T-helper 17 cell (primary cell): ENCODE results near the gene ELOVL2. TPM values are rescaled to one million over a fixed set of nuclear protein-coding genes. Genes with fewer than 3 reads are reported as not detected.
"Not testable (repeated sequence)": the region's sequence is repeated elsewhere in the genome, so short reads cannot be mapped to it uniquely, and the experiment has no call there.

ENCODE experiments used
- ATAC-seq: fragments of 150-1000 bp; cut with Tn5 transposase; 2 replicates; pipeline ENCODE4 v1.10.0; 2021; ENCODE audit warnings: mild to moderate bottlenecking, moderate library complexity
- DNase-seq, 3 donors: peaks; one replicate each; pipeline versions ENCODE4 v3.0.0 to v3.0.0-alpha.2; 2020 to 2021
- H3K9me3 ChIP-seq: one replicate; pipeline ENCODE4 v1.7.0; 2013; ENCODE audit warnings: low read length, mild to moderate bottlenecking; ENCODE audit not compliant: control insufficient read depth, poor library complexity, severe bottlenecking
- H3K27ac Mint-ChIP-seq: one replicate; pipeline ENCODE4 v1.8.0; 2022; ENCODE audit warnings: mild to moderate bottlenecking, moderate library complexity, mixed read lengths
- H3K27me3 Mint-ChIP-seq: one replicate; pipeline ENCODE4 v1.8.0; 2022; ENCODE audit warnings: mixed read lengths
- H3K36me3 Mint-ChIP-seq: one replicate; pipeline ENCODE4 v1.8.0; 2022; ENCODE audit warnings: low read depth, mixed read lengths
- H3K4me1 Mint-ChIP-seq: one replicate; pipeline ENCODE4 v1.8.0; 2022; ENCODE audit warnings: mild to moderate bottlenecking, mixed read lengths
- H3K4me3 Mint-ChIP-seq: one replicate; pipeline ENCODE4 v1.8.0; 2022; ENCODE audit warnings: mild to moderate bottlenecking, moderate library complexity, mixed read lengths
- total RNA-seq, 4 donors: library from RNA in 2 of 4; stranded (reverse) in 2 of 4; gene quantifications; one replicate each; pipeline ENCODE4 v1.2.3 and lab custom pipeline; 2022 to 2026

ELOVL2 gene, protein sequence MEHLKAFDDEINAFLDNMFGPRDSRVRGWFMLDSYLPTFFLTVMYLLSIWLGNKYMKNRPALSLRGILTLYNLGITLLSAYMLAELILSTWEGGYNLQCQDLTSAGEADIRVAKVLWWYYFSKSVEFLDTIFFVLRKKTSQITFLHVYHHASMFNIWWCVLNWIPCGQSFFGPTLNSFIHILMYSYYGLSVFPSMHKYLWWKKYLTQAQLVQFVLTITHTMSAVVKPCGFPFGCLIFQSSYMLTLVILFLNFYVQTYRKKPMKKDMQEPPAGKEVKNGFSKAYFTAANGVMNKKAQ
- total RNA-seq (not detected), total RNA-seq (lab: John Stamatoyannopoulos, UW) (0 to 0.58 reads per million in 2 donors)

DNA sequence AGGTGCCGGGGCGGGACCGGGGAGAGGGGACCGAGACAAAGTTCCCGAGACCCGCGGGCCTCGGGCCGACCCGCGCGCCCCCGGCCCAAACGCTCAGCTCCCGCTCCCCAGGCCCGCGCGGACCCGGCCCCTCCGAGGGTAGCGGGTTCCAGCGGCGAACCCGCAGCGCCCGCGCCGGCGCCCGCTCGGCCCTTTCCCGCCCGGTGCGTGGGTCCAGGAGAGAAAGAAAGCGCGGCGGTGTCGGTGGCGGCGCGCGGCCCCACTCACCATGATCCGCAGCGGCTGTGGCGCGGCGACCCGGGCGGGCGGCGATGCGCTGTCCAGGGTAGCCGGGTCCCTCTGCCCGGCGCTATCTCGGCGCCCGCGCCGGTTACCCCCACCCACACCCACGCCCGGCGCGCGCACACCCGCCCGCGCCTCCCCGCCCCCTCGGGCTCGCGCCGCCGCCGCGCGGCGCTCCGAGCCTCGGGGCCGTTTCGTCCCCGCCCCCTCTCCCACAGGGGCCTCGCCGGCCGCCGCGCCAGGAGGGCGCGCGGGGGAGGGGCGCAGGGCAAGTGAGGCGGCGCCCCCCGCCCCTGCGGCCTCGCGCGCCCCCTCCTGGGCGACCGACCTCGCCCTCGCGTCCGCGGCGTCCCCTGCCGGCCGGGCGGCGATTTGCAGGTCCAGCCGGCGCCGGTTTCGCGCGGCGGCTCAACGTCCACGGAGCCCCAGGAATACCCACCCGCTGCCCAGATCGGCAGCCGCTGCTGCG lies at the start of gene ELOVL2:
TSS of gene ELOVL2 (minus strand) at position 345 of the 751 bp plus-strand sequence. CDS start at position 270, 75 bp downstream.
- peak in 1 of 3 donors; percentile 8 for DNase-seq
- Mint-ChIP-seq H3K4me1 (peaks cover 6% of the 10 kb centered on the region), H3K27me3 (peaks cover 67% of the 10 kb centered on the region), H3K27ac (no peak within 1 kb of the TSS), H3K4me3 (peak within 1 kb of the TSS; percentile 81), H3K36me3 (peaks cover 4% of the 10 kb centered on the region)
- no peaks in the 10 kb centered on the region for H3K9me3 ChIP-seq
- ATAC-seq: peak; percentile 68

DNA sequence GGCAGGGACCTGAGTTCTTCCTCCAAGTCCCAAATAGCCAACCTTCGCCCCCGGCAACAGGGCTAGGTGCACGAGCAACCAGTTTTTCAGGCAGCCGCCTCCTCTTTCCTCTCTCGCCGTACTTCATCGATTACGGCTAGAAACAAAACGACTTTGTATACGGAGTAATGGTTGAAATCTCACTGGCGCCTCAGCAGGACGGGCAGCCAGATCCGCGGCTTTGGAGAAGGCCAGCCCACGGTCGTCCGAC lies 49.2 kb upstream of the ELOVL2 start:
- peaks cover 8% of the 10 kb centered on the region for H3K27me3 Mint-ChIP-seq
- H3K36me3 Mint-ChIP-seq: no peaks in the 10 kb centered on the region
- H3K4me3 Mint-ChIP-seq: peak overlapping the region; percentile 95

DNA sequence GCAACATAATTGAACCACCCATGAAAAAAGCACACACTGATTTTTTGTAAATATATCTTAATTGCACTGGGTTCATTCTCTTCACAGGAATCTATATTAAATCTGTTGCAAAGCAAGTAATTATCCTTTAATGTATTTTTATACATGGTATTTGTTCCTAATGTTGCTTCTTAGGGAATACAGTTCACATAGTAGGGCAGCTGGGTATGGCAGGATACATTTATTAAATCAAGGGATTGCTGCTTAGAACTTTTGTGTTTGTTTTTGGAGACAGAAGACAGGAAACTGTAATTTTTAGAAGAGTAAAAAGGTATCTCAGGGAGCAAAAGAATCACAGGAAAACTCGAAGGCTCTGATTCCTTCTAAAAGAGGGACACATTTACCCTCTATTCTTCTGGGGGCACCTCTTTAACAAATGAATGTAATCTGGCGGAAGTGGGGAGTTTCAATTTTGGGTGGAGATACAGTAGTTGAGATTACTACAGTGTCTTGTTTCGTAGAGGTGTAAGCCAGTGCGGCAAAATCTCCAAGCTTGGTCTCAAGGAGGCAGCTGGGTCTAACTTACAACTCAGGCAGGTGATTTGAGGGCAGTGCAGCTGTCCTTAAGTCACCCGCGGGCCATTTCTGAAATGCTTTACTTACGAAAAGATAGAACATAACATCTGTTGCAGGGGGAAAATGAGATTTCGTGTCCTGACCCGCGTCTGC lies 48.7 kb upstream of the ELOVL2 start:
- Mint-ChIP-seq H3K4me3 (peak overlapping the region; percentile 95), H3K36me3 (no peaks in the 10 kb centered on the region), H3K4me1 (peaks cover 17% of the 10 kb centered on the region), H3K27ac (peak overlapping the region; percentile 97), H3K27me3 (peaks cover 12% of the 10 kb centered on the region)
- DNase-seq (no peak), ATAC-seq (peak; percentile 21)
- no peaks in the 10 kb centered on the region for H3K9me3 ChIP-seq

More for the DNA sequence above, 49.2 kb upstream of the ELOVL2 start:
- ATAC-seq (peak; percentile 21), DNase-seq (no peak)
- peaks cover 19% of the 10 kb centered on the region for H3K4me1 Mint-ChIP-seq
- H3K9me3 ChIP-seq: no peaks in the 10 kb centered on the region
- H3K27ac Mint-ChIP-seq: peak overlapping the region; percentile 97

DNA sequence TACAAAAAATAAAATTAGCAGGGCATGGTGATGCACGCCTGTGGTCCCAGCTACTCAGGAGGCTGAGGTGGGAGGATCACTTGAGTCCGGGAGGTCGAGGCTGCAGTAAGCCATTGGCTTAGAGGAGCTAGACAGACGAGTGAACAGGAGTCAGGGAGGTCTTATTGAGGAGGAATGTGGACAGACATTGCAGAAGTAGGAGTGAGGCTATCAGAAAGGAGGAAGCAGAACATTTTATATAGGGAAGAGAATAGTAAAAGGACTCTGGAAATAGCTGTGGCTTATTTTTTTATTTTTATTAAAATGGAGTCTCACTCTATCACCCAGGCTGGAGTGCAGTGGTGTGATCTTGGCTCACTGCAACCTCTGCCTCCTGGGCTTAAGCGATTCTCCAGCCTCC lies 47.0 kb upstream of the ELOVL2 start:
- not testable (repeated sequence) for H3K27ac Mint-ChIP-seq, ATAC-seq, H3K9me3 ChIP-seq, H3K4me3 Mint-ChIP-seq, H3K36me3 Mint-ChIP-seq, DNase-seq
- H3K4me1 Mint-ChIP-seq: peaks cover 14% of the 10 kb centered on the region
- H3K27me3 Mint-ChIP-seq: peaks cover 12% of the 10 kb centered on the region

DNA sequence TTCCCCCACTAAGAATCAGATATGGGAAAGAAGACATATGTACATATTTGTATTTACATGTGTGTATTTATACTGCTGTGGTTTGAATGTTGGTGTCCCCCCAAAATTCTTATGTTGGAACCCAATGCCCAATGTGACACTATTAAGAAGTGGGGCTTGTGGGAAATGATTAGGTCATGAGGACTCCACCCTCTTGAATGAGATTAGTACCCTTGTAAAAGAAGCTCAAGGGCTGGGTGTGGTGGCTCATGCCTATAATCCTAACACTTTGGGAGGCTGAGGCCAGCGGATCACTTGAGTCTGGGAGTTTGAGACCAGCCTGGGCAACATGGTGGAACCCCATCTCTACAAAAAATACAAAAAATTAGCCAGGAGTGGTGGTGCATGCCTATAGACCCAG lies 45.6 kb upstream of the ELOVL2 start:
- no peaks in the 10 kb centered on the region for H3K9me3 ChIP-seq
- Mint-ChIP-seq H3K4me3 (no peak overlapping the region), H3K27me3 (peaks cover 13% of the 10 kb centered on the region), H3K27ac (no peak overlapping the region), H3K36me3 (no peaks in the 10 kb centered on the region), H3K4me1 (peaks cover 7% of the 10 kb centered on the region)
- DNase-seq (no peak), ATAC-seq (no peak)

DNA sequence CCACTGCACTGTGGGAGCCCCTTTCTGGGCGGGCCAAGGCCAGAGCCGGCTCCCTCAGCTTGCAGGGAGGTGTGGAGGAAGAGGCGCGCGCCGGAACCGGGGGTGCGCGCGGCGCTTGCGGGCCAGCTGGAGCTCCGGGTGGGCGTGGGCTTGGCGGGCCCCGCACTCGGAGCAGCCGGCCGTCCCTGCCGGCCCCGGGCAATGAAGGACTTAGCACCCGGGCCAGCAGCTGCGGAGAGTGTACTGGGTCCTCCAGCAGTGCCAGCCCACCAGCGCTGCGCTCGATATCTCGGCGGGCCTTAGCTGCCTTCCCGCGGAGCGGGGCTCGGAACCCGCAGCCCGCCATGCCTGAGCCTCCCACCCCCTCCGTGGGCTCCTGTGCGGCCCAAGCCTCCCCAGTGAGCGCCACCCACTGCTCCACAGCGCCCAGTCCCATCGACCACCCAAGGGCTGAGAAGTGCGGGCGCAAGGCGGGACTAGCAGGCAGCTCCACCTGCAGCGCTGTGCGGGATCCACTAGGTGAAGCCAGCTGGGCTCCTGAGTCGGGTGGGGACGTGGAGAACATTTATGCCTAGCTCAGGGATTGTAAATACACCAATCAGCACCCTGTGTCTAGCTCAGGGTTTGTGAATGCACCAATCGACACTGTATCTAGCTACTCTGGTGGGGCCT lies 43.2 kb upstream of the ELOVL2 start:
- H3K4me3 Mint-ChIP-seq, H3K4me1 Mint-ChIP-seq, ATAC-seq, H3K36me3 Mint-ChIP-seq, H3K27ac Mint-ChIP-seq, DNase-seq, H3K9me3 ChIP-seq: not testable (repeated sequence)
- H3K27me3 Mint-ChIP-seq: peaks cover 28% of the 10 kb centered on the region

DNA sequence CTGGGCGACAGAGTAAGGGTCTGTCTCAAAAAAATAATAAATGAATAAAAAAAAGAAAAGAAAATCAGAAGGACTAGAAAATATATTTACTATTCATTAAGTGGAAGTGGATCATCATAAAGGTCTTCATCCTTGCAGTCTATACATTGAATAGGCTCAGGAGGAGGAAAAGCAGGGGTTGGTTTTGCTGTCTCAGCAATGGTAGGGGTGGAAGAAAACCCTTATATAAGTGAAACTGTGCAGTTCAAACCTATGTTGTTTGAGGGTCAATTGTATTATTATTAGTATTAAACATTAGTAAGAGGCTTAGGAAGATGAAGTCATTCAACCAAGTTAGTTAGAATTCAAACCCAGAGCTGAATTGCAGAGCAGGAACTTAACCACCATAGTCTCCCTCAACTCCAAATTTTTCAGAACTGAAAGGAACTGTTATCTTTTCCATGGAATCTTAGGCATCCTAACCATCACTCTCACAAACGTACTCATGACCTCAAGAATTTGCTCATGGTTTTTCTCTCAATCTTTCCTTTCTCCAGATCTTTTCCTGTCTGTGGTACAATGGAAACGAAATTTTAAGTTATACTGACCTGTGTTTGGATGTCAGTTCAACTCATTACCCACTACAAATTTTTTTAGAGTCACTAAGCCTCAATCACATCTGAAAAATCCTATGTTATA lies 41.8 kb upstream of the ELOVL2 start:
- Mint-ChIP-seq H3K27me3 (peaks cover 28% of the 10 kb centered on the region), H3K36me3 (peaks cover 3% of the 10 kb centered on the region), H3K4me1 (no peaks in the 10 kb centered on the region), H3K27ac (no peak overlapping the region), H3K4me3 (no peak overlapping the region)
- no peak for DNase-seq
- ATAC-seq: no peak
- no peaks in the 10 kb centered on the region for H3K9me3 ChIP-seq

DNA sequence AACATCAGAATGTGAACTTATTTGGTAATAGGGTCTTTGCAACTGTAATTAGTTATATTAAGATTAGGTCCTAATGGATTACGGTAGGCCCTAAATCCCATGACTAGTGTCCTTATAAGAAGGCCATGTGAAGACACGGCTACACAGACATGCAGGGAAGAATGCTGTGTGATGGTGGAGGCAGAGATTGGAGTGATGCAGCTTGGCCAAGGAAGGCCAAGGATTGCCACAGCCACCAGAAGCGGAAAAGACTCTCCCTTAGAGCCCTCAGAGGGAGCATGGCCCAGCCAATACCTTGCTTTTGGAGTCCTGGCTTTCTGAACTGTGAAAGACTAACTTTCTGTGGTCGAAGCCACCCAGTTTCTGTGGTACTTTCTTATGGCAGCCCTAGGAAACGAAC lies 39.9 kb upstream of the ELOVL2 start:
- Mint-ChIP-seq H3K4me1 (no peaks in the 10 kb centered on the region), H3K27ac (no peak overlapping the region), H3K4me3 (no peak overlapping the region), H3K27me3 (peaks cover 31% of the 10 kb centered on the region), H3K36me3 (peaks cover 3% of the 10 kb centered on the region)
- no peaks in the 10 kb centered on the region for H3K9me3 ChIP-seq
- DNase-seq (no peak), ATAC-seq (no peak)

DNA sequence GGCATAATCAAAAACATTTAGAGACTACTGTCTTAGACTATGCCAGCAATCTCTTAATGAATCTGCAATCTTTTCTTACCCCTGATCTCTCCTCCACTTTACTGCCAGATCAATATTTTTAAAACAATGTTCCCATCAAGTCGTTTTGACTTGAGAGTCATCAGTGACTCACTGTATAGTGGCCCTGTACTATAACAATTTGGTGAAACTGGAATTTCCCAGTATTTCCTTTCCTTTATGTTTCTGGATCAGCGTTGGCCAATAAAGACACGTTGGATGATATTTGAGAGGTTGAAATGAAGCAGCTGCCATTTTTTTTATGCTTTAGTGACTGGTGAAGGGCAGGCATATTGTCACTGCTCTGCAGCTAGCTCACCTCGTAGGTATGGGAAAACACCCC lies 39.4 kb upstream of the ELOVL2 start:
- Mint-ChIP-seq H3K36me3 (peaks cover 3% of the 10 kb centered on the region), H3K27ac (no peak overlapping the region), H3K4me1 (no peaks in the 10 kb centered on the region), H3K4me3 (no peak overlapping the region), H3K27me3 (peaks cover 27% of the 10 kb centered on the region)
- no peaks in the 10 kb centered on the region for H3K9me3 ChIP-seq
- no peak for ATAC-seq
- no peak for DNase-seq

DNA sequence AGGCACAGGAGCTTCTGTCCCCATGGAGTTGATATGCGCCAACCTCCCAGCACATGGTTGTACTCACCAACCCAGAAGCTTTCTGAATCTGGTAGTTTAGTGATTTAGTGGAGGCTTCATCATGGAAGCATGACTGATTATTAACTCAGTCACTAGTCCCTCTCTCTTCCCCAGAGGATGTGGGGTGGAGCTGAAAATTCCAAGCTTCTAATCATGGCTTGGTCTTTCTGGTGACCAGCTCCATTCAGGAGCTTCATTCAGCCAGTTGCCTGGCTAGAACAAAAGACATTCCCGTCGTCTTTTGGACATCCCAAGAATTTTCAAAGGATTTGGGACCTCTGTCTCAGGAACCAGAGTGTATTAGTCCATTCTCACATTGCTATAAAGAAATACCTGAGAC lies 36.2 kb upstream of the ELOVL2 start:
- Mint-ChIP-seq H3K4me1 (no peaks in the 10 kb centered on the region), H3K27me3 (peaks cover 21% of the 10 kb centered on the region), H3K4me3 (no peak overlapping the region), H3K27ac (no peak overlapping the region), H3K36me3 (peaks cover 3% of the 10 kb centered on the region)
- H3K9me3 ChIP-seq: no peaks in the 10 kb centered on the region
- ATAC-seq: no peak
- DNase-seq: no peak

DNA sequence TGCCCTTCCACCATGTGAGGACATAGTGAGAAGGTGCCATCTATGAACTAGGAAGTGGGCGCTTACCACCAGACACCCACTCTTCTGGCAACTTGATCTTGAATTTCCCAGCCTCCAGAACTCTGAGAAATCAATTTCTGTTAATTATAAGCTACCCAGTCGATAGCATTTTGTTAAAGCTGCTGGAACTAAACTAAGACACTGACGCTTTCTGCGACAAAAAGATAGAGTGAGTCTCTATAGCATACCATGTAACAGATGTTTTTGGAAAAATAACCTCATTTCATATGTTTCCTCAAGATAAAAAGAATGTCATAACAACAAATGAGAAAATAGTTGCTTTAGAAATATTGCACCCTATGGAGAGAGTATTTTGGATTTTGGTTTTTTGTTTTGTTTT lies 34.2 kb upstream of the ELOVL2 start:
- ATAC-seq: no peak
- no peak for DNase-seq
- Mint-ChIP-seq H3K4me3 (no peak overlapping the region), H3K36me3 (no peaks in the 10 kb centered on the region), H3K4me1 (no peaks in the 10 kb centered on the region), H3K27me3 (peaks cover 12% of the 10 kb centered on the region), H3K27ac (no peak overlapping the region)
- H3K9me3 ChIP-seq: no peaks in the 10 kb centered on the region

DNA sequence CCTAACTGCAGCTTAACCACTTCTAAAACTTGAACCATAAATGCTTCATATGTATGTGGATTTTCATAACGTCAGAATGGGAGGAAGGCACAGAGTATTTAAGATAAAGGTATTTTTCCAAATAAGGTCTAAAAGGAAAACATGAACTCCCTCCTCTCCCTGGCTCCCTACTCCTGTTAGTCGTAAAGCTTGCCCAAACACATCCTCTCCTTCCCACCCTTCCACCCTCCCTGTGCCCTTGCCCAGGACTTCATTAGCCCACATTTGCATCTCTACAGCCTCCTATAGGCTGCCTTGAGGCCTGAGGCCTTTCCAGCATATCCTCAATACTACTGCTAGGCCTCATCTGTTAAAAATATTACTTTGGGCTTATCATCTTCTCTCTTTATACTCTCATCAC lies 32.4 kb upstream of the ELOVL2 start:
- Mint-ChIP-seq H3K27ac (no peak overlapping the region), H3K36me3 (no peaks in the 10 kb centered on the region), H3K27me3 (peaks cover 20% of the 10 kb centered on the region), H3K4me1 (no peaks in the 10 kb centered on the region), H3K4me3 (no peak overlapping the region)
- no peaks in the 10 kb centered on the region for H3K9me3 ChIP-seq
- DNase-seq: no peak
- ATAC-seq: no peak

DNA sequence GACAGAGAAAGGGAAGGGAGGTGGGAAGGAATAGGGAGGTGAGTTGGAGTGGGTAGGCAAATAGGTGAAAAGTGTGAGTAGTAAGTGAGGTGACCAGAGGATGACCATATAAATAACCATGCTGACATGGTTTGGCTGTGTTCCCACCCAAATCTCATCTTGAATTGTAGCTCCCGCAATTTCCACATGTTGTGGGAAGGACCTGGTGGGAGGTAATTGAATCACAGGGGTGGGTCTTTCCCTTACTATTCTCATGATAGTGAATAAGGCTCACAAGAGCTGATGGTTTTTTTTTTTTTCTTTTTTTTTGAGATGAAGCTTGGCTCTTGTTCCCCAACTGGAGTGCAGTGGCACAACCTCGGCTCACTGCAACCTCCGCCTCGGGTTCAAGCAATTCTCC lies 28.0 kb upstream of the ELOVL2 start:
- ATAC-seq: no peak
- H3K27ac Mint-ChIP-seq: peak overlapping the region; percentile 9
- no peak overlapping the region for H3K4me3 Mint-ChIP-seq
- no peak for DNase-seq
- H3K27me3 Mint-ChIP-seq: peaks cover 41% of the 10 kb centered on the region
- no peaks in the 10 kb centered on the region for H3K36me3 Mint-ChIP-seq
- H3K4me1 Mint-ChIP-seq: no peaks in the 10 kb centered on the region
- no peaks in the 10 kb centered on the region for H3K9me3 ChIP-seq
